Mesenchymal stem cell (in vitro differentiated cells and primary cell): ENCODE data around the gene AGPAT2.
"Not testable (repeated sequence)": the region's sequence is repeated elsewhere in the genome, so short reads cannot be mapped to it uniquely, and the experiment has no call there.

Experiments used
- DNase-seq: peaks from one replicate; pipeline ENCODE4 v3.0.0-alpha.2; 2013
- H2AFZ ChIP-seq: one replicate; pipeline ENCODE4 v1.6.1; 2013; ENCODE audit warnings: low read depth, mild to moderate bottlenecking, control low read depth, inconsistent platforms, low read length, moderate library complexity
- H2AK5ac ChIP-seq: 2 replicates; pipeline ENCODE4 v1.6.1; 2013; ENCODE audit warnings: low read length, moderate library complexity, mild to moderate bottlenecking, inconsistent platforms; ENCODE audit not compliant: severe bottlenecking
- H2BK120ac ChIP-seq: one replicate; pipeline ENCODE4 v1.6.1; 2013; ENCODE audit warnings: low read depth, mild to moderate bottlenecking, inconsistent platforms, low read length, moderate library complexity
- H2BK12ac ChIP-seq, 2 experiments: one replicate each; pipeline ENCODE4 v1.6.1; 2013; ENCODE audit warnings: inconsistent platforms in 2 of 2, low read length in 2 of 2, mild to moderate bottlenecking in 2 of 2, moderate library complexity in 2 of 2, control low read depth in 1 of 2
- H2BK15ac ChIP-seq: one replicate; pipeline ENCODE4 v1.6.1; 2013; ENCODE audit warnings: mild to moderate bottlenecking, low read depth, inconsistent platforms; ENCODE audit not compliant: poor library complexity, severe bottlenecking
- H2BK5ac ChIP-seq: 2 replicates; pipeline ENCODE4 v1.6.1; 2013; ENCODE audit warnings: low read depth, mild to moderate bottlenecking, low read length, control low read depth, inconsistent platforms; ENCODE audit not compliant: poor library complexity, severe bottlenecking
- H3K14ac ChIP-seq, 2 experiments: one replicate each; pipeline ENCODE4 v1.6.1; 2013; ENCODE audit warnings: inconsistent platforms in 2 of 2, low read length in 2 of 2, control low read depth in 1 of 2, mild to moderate bottlenecking in 1 of 2, moderate library complexity in 1 of 2
- H3K18ac ChIP-seq, 2 experiments: one replicate each; pipeline ENCODE4 v1.6.1; 2013; ENCODE audit warnings: inconsistent platforms in 2 of 2, low read length in 2 of 2, control low read depth in 1 of 2, low read depth in 1 of 2, mild to moderate bottlenecking in 1 of 2
- H3K23ac ChIP-seq, 2 experiments: one replicate each; pipeline ENCODE4 v1.6.1; 2013; ENCODE audit warnings: inconsistent platforms in 2 of 2, low read length in 2 of 2, mild to moderate bottlenecking in 2 of 2, moderate library complexity in 2 of 2, control low read depth in 1 of 2
- H3K27ac ChIP-seq: 2 replicates; pipeline ENCODE4 v1.5.1; 2013; ENCODE audit warnings: mild to moderate bottlenecking, moderate library complexity, low read length, control low read depth, inconsistent platforms; ENCODE audit not compliant: poor library complexity, severe bottlenecking
- H3K27me3 ChIP-seq, 2 experiments: 2 replicates each; pipeline versions ENCODE4 v1.6.1 to v1.7.0; 2013; ENCODE audit warnings: low read length in 2 of 2, mild to moderate bottlenecking in 2 of 2, moderate library complexity in 2 of 2, control low read depth in 1 of 2, inconsistent platforms in 1 of 2; ENCODE audit not compliant: control insufficient read depth in 1 of 2, insufficient read depth in 1 of 2
- H3K36me3 ChIP-seq, 2 experiments: 2 replicates each; pipeline versions ENCODE4 v1.6.1 to v1.7.0; 2013; ENCODE audit warnings: low read length in 2 of 2, control low read depth in 1 of 2, inconsistent platforms in 1 of 2, low read depth in 1 of 2, mild to moderate bottlenecking in 1 of 2; ENCODE audit not compliant: insufficient read depth in 2 of 2, control insufficient read depth in 1 of 2
- H3K4ac ChIP-seq, 2 experiments: one replicate each; pipeline ENCODE4 v1.6.1; 2013; ENCODE audit warnings: inconsistent platforms in 2 of 2, low read length in 2 of 2, mild to moderate bottlenecking in 2 of 2, moderate library complexity in 2 of 2, control low read depth in 1 of 2, low read depth in 1 of 2
- H3K4me1 ChIP-seq: 2 replicates; pipeline ENCODE4 v1.6.1; 2013; ENCODE audit warnings: low read depth, low read length, control low read depth; ENCODE audit not compliant: control insufficient read depth, insufficient read depth
- H3K4me2 ChIP-seq: 2 replicates; pipeline ENCODE4 v1.6.1; 2013; ENCODE audit warnings: low read length, mild to moderate bottlenecking, inconsistent platforms; ENCODE audit not compliant: poor library complexity, severe bottlenecking
- H3K4me3 ChIP-seq, 2 experiments: 2 replicates each; pipeline versions ENCODE4 v1.5.1 to v1.7.0; 2013; ENCODE audit warnings: low read length in 2 of 2, mild to moderate bottlenecking in 2 of 2, control low read depth in 1 of 2, low read depth in 1 of 2; ENCODE audit not compliant: insufficient read depth in 1 of 2
- H3K79me1 ChIP-seq: replicated peaks from 2 replicates; pipeline ENCODE4 v1.6.1; 2013; ENCODE audit warnings: mild to moderate bottlenecking, control low read depth, low read length, inconsistent platforms; ENCODE audit not compliant: poor library complexity, severe bottlenecking
- H3K9ac ChIP-seq: 2 replicates; pipeline ENCODE4 v1.7.0; 2013; ENCODE audit warnings: mild to moderate bottlenecking, low read length, moderate library complexity
- H3K9me3 ChIP-seq: 2 replicates; pipeline ENCODE4 v1.7.0; 2013; ENCODE audit warnings: mild to moderate bottlenecking, low read length; ENCODE audit not compliant: control insufficient read depth
- H4K8ac ChIP-seq: one replicate; pipeline ENCODE4 v1.6.1; 2013; ENCODE audit warnings: inconsistent platforms, mild to moderate bottlenecking, low read length, moderate library complexity
- H4K91ac ChIP-seq: one replicate; pipeline ENCODE4 v1.6.1; 2013; ENCODE audit warnings: mild to moderate bottlenecking, low read length, inconsistent platforms
- WGBS: methylation state at CpG from one replicate; pipeline ENCODE4 v1.1.7; 2013; ENCODE audit warnings: mixed read lengths; 5-methylcytosine and 5-hydroxymethylcytosine counted together

The AGPAT2 gene

DNA sequence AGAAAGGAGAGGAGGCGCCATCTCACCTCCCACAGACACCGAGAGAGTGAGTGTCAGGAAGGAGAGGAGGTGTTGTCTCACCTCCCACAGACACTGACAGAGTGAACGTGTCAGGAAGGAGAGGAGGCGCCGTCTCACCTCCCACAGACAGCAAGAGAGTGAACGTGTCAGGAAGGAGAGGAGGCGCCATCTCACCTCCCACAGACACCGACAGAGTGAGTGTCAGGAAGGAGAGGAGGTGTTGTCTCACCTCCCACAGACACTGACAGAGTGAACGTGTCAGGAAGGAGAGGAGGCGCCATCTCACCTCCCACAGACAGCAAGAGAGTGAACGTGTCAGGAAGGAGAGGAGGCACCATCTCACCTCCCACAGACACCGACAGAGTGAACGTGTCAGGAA lies 55.2 kb downstream of the AGPAT2 start:
- H2AK5ac ChIP-seq, H3K4me1 ChIP-seq, H3K36me3 ChIP-seq, H2BK5ac ChIP-seq, H3K4me2 ChIP-seq, H3K9me3 ChIP-seq, H2BK12ac ChIP-seq, H4K8ac ChIP-seq, H3K23ac ChIP-seq, H3K9ac ChIP-seq, DNase-seq, H2BK15ac ChIP-seq, H4K91ac ChIP-seq, H3K27ac ChIP-seq, H3K4me3 ChIP-seq, H3K14ac ChIP-seq, H2BK120ac ChIP-seq, H3K79me1 ChIP-seq, H3K4ac ChIP-seq, H2AFZ ChIP-seq, H3K18ac ChIP-seq: not testable (repeated sequence)
- H3K27me3 ChIP-seq = peaks cover 0 to 43% of the 10 kb centered on the region in 2 experiments
- WGBS = no CpG with 5 or more reads among the region's 13 CpGs

DNA sequence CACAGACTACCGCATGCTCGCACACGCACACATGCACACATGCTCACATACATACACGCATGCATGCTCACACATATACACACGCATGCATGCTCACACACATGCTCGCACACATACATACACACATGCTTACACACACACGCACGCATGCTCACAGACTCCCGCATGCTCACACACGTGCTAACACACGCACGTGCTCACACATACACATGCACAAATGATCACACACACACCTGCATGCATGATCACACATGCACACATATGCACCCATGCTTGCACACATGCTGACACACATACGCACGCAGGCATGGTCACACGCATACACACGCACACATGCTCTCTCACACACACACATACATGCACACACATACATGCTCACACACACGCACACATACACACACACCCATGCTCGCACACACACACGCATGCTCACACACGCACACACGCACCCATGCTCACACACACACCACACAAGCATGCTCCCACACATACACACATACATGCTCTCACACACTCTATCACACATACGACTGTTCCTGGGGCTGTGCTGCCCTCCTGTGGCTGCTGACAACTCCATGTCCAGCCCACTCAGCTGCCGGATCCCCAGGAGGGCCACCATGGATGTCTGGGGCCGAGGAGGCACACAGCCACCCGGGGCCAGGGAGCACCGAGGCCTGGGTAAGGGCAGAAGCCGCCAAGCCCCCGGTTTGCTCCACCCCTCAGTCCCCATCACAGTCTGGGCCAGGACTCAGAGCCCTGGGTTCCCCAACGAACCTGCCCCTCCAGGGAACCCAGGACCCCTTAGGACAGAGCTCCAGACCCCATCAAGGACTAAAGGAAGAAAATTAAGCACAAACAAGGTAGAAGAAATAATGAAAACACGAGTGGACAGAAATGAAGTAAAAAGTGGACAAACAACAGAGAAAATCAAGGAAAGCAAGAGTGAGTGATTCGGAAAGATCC lies 55.9 kb downstream of the AGPAT2 start:
- DNase-seq = peak; percentile 86
- no peak overlapping the region for H3K4me2 ChIP-seq
- H3K79me1 ChIP-seq = no peaks in the 10 kb centered on the region
- H3K4me3 ChIP-seq = no peak overlapping the region
- H3K4me1 ChIP-seq = peaks cover 9% of the 10 kb centered on the region
- WGBS = 56% methylated on average over 30 of the region's 31 CpGs
- no peak overlapping the region for H3K27ac ChIP-seq
- H3K18ac ChIP-seq = no peak overlapping the region
- H2BK12ac ChIP-seq = no peak overlapping the region
- no peak overlapping the region for H3K4ac ChIP-seq
- H2BK5ac ChIP-seq = no peak overlapping the region
- no peaks in the 10 kb centered on the region for H3K9me3 ChIP-seq
- no peak overlapping the region for H3K23ac ChIP-seq
- no peak overlapping the region for H2AK5ac ChIP-seq
- no peak overlapping the region for H2AFZ ChIP-seq
- no peaks in the 10 kb centered on the region for H3K36me3 ChIP-seq
- no peak overlapping the region for H4K8ac ChIP-seq
- no peak overlapping the region for H4K91ac ChIP-seq
- H2BK120ac ChIP-seq = no peak overlapping the region
- H3K27me3 ChIP-seq = peaks cover 0 to 45% of the 10 kb centered on the region in 2 experiments
- H3K14ac ChIP-seq = peak overlapping the region in 1 of 2 experiments; percentile 28
- peak overlapping the region; percentile 50 for H2BK15ac ChIP-seq
- no peak overlapping the region for H3K9ac ChIP-seq

DNA sequence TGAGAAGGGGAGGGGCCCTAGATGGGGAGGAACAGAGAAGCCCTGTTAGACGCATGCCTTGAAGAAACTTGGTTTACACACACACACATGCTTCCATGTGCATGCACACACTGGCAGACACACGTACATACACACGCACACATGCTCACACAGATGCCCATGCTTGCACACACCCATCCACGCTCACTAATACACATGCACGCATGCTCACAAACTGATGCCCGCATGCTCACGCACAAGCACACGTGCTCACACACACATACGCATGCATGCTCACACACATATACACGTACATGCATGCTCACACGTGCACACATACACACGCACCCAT lies 56.6 kb downstream of the AGPAT2 start:
- H3K27ac ChIP-seq = no peak overlapping the region
- H3K18ac ChIP-seq = no peak overlapping the region
- H2AK5ac ChIP-seq = no peak overlapping the region
- peaks cover 14% of the 10 kb centered on the region for H3K4me1 ChIP-seq
- H3K79me1 ChIP-seq = no peaks in the 10 kb centered on the region
- H3K9me3 ChIP-seq = no peaks in the 10 kb centered on the region
- 65% methylated on average over 12 of the region's 12 CpGs for WGBS
- H3K27me3 ChIP-seq = peaks cover 0 to 46% of the 10 kb centered on the region in 2 experiments
- no peak overlapping the region for H2AFZ ChIP-seq
- H4K91ac ChIP-seq = no peak overlapping the region
- no peak for DNase-seq
- no peak overlapping the region for H4K8ac ChIP-seq
- no peaks in the 10 kb centered on the region for H3K36me3 ChIP-seq
- no peak overlapping the region for H3K23ac ChIP-seq
- no peak overlapping the region for H2BK15ac ChIP-seq
- no peak overlapping the region for H2BK5ac ChIP-seq
- H3K9ac ChIP-seq = no peak overlapping the region
- no peak overlapping the region for H3K4me3 ChIP-seq
- no peak overlapping the region for H3K4ac ChIP-seq
- H3K4me2 ChIP-seq = no peak overlapping the region
- H2BK120ac ChIP-seq = no peak overlapping the region
- peak overlapping the region in 1 of 2 experiments; percentile 28 for H3K14ac ChIP-seq
- H2BK12ac ChIP-seq = no peak overlapping the region

- no peak overlapping the region for H3K27ac ChIP-seq
- DNase-seq = peak; percentile 62
- H2BK12ac ChIP-seq = peak overlapping the region in 1 of 2 experiments; percentile 33
- no peaks in the 10 kb centered on the region for H3K9me3 ChIP-seq
- H3K4me2 ChIP-seq = no peak overlapping the region
- no peak overlapping the region for H3K9ac ChIP-seq
- H3K4me3 ChIP-seq = no peak overlapping the region
- H4K91ac ChIP-seq = no peak overlapping the region
- WGBS = 62% methylated on average over 12 of the region's 19 CpGs
- no peaks in the 10 kb centered on the region for H3K36me3 ChIP-seq
- H3K23ac ChIP-seq = no peak overlapping the region
- H3K4ac ChIP-seq = no peak overlapping the region
- no peak overlapping the region for H3K18ac ChIP-seq
- H2BK120ac ChIP-seq = no peak overlapping the region
- H2BK5ac ChIP-seq = no peak overlapping the region
- H3K4me1 ChIP-seq = peaks cover 19% of the 10 kb centered on the region
- H2AK5ac ChIP-seq = no peak overlapping the region
- H2AFZ ChIP-seq = no peak overlapping the region
- peaks cover 0 to 45% of the 10 kb centered on the region in 2 experiments for H3K27me3 ChIP-seq
- H2BK15ac ChIP-seq = no peak overlapping the region
- H4K8ac ChIP-seq = no peak overlapping the region
- no peak overlapping the region for H3K14ac ChIP-seq
- no peaks in the 10 kb centered on the region for H3K79me1 ChIP-seq
Measured at GRCh38 chr9:136629879-136630661, 57.2 kb downstream of the AGPAT2 start.
